ENCODE data around the gene TUB. TPM values are rescaled to one million over a fixed set of nuclear protein-coding genes. Genes with fewer than 3 reads are reported as not detected.

The TUB gene
- total and polyA plus RNA-seq, 2 donors (not counting 1 experiment from before 2014, with no cell fraction given): 0.06 to 0.10 TPM

DNA sequence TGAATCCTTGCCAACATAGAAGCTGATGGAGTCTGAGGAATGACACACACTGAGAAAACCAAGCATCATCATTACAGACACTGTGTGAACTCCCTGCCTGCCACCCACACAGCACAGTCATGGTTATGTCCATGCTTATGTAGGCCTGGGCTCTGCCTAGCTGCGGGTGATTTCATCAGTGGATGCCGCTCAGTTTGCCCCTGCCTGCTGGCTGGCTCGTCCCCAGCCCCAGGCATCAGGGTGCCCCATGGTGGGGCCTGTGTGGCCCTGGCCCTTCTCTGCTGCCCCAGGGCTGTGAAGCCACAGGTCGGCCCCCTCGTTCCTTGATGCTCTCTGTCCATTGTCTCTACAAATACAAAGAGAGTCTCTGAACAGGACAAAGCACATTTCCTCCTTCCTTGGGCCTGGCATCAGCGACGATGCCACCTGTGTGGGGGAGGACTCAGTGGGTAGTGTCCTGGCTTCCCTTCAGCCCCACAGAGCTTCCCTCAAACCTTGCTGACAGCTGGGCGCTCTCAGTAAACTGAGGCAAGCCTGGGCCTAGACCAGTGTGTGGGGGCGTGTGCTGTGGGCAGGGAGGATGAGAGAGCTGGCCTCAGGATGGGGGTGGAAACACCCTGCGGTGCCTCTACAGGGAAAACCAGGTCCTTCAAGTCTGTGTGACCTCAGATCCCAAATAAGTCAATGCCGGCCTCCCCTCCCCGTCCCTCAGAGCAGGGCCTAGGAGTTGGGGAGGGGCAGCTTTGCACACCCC, 20.0 kb upstream of the TUB start:
- CTCF ChIA-PET: interaction anchor here (0.5 to 1.6 kb wide), 2 partner anchors 10 to 28 kb away, joined by 3 to 5 read pairs; no protein-coding TSS in a partner anchor
- DNase-seq (no peak), ATAC-seq (ENCODE audit: low read depth) (no peak)
- no peak overlapping the region for H3K4me3 Mint-ChIP-seq
- Histone ChIP-seq H3K27me3 (replicated peaks in 1 of 4; ENCODE audit: control extremely low read depth in 1 of 4, control insufficient read depth in 3 of 4, insufficient read depth in 4 of 4, low read length in 3 of 4) (no peaks in the 10 kb centered on the region), H3K4me2 (replicated peaks; ENCODE audit: low read depth, low read length, poor library complexity, severe bottlenecking) (no peak overlapping the region), H3K4me3 (ENCODE audit: control extremely low read depth in 1 of 5, extremely low read depth in 1 of 5, insufficient read depth in 1 of 5, low read depth in 2 of 5, low read length in 4 of 5) (no peak overlapping the region), H4K20me1 (ENCODE audit: control insufficient read depth, insufficient read depth, low read length, poor library complexity, severe bottlenecking) (no peaks in the 10 kb centered on the region), H2AFZ (ENCODE audit: insufficient read depth, low read depth, low read length, poor library complexity, severe bottlenecking) (no peak overlapping the region), H3K9ac (ENCODE audit: low read length) (no peak overlapping the region), H3K9me3 (ENCODE audit: control extremely low read depth in 1 of 3, control insufficient read depth in 2 of 3, insufficient read depth in 1 of 3, low read length in 2 of 3) (no peaks in the 10 kb centered on the region), H3K36me3 (replicated peaks in 1 of 2; ENCODE audit: control extremely low read depth in 1 of 2, control insufficient read depth in 1 of 2, extremely low read depth in 1 of 2, insufficient read depth in 2 of 2, low read length in 1 of 2) (no peaks in the 10 kb centered on the region), H3K4me1 (ENCODE audit: control insufficient read depth in 2 of 2, insufficient read depth in 2 of 2, low read length in 2 of 2) (no peaks in the 10 kb centered on the region), H3K27ac (ENCODE audit: low read length in 2 of 2) (no peak overlapping the region), H3K79me2 (ENCODE audit: control insufficient read depth, insufficient read depth, low read length) (no peaks in the 10 kb centered on the region)
- H3K27me3 Mint-ChIP-seq: peaks cover 11% of the 10 kb centered on the region
- 86% methylated on average over 10 of the region's 12 CpGs for WGBS (ENCODE audit: insufficient coverage)
- no peaks in the 10 kb centered on the region for H3K9me3 Mint-ChIP-seq (ENCODE audit: insufficient read depth)
- no peak for TF ChIP-seq EZH2 (IDR thresholded peaks at IDR 0.05; ENCODE audit: borderline replicate concordance, insufficient read depth, low read depth, low read length, poor library complexity, severe bottlenecking)
- TF ChIP-seq, protein P1, sequence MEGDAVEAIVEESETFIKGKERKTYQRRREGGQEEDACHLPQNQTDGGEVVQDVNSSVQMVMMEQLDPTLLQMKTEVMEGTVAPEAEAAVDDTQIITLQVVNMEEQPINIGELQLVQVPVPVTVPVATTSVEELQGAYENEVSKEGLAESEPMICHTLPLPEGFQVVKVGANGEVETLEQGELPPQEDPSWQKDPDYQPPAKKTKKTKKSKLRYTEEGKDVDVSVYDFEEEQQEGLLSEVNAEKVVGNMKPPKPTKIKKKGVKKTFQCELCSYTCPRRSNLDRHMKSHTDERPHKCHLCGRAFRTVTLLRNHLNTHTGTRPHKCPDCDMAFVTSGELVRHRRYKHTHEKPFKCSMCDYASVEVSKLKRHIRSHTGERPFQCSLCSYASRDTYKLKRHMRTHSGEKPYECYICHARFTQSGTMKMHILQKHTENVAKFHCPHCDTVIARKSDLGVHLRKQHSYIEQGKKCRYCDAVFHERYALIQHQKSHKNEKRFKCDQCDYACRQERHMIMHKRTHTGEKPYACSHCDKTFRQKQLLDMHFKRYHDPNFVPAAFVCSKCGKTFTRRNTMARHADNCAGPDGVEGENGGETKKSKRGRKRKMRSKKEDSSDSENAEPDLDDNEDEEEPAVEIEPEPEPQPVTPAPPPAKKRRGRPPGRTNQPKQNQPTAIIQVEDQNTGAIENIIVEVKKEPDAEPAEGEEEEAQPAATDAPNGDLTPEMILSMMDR (IDR thresholded peaks at IDR 0.05): no peak
- POLR2A ChIA-PET: no interaction called here
- intact Hi-C loops (cut with micrococcal nuclease): no loop called here
- H3K27ac Mint-ChIP-seq: no peak overlapping the region
- no peaks in the 10 kb centered on the region for H3K4me1 Mint-ChIP-seq

All from B cell (primary cell).